ENCODE results near the gene LRP4. TPM values are rescaled to one million over a fixed set of nuclear protein-coding genes. Genes with fewer than 3 reads are reported as not detected.

The LRP4 gene
- total RNA-seq, 6 experiments from 2014 or later, result 0.43 to 1.2 (median 0.84) TPM

DNA sequence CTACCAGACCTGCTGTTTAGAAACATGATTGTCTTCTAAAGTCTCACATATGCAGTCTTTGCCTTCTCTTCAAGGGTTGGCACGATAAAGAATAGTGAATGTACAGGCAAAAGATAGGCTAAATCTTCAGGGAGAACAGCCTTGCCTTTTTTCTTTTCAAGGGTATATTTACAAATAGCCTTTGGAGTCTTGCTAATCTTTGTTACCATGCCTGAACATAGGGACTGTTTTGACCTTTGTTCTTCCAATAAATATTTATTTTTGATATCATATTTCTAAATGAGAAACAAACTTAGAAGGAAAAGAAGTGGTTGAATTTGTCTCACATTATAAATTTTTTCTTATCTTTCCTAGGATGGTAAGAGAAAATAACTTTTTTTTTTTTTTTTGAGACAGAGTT is 30.9 kb upstream of the LRP4 start:
- intact Hi-C loops (cut with DNase I), result no loop called here
- 90% methylated on average over 1 of the region's 1 CpG for WGBS (ENCODE audit: insufficient coverage, low coverage, low lambda C conversion rate, missing lambda C conversion rate)
- no peak overlapping the region for H3K27ac ChIP-seq
- H3K4me1 ChIP-seq, result peaks cover 0 to 12% (median 0%) of the 10 kb centered on the region in 4 donors
- H3K27me3 ChIP-seq, result no peaks in the 10 kb centered on the region
- H3K4me3 ChIP-seq, result no peak overlapping the region
- no peak for TF ChIP-seq POLR2A (IDR thresholded peaks at IDR 0.05)
- TF ChIP-seq, protein P1, sequence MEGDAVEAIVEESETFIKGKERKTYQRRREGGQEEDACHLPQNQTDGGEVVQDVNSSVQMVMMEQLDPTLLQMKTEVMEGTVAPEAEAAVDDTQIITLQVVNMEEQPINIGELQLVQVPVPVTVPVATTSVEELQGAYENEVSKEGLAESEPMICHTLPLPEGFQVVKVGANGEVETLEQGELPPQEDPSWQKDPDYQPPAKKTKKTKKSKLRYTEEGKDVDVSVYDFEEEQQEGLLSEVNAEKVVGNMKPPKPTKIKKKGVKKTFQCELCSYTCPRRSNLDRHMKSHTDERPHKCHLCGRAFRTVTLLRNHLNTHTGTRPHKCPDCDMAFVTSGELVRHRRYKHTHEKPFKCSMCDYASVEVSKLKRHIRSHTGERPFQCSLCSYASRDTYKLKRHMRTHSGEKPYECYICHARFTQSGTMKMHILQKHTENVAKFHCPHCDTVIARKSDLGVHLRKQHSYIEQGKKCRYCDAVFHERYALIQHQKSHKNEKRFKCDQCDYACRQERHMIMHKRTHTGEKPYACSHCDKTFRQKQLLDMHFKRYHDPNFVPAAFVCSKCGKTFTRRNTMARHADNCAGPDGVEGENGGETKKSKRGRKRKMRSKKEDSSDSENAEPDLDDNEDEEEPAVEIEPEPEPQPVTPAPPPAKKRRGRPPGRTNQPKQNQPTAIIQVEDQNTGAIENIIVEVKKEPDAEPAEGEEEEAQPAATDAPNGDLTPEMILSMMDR (IDR thresholded peaks at IDR 0.05), result no peak
- ATAC-seq (no peak), DNase-seq (no peak)
- H3K9me3 ChIP-seq, result no peaks in the 10 kb centered on the region
- H3K36me3 ChIP-seq, result no peaks in the 10 kb centered on the region

DNA sequence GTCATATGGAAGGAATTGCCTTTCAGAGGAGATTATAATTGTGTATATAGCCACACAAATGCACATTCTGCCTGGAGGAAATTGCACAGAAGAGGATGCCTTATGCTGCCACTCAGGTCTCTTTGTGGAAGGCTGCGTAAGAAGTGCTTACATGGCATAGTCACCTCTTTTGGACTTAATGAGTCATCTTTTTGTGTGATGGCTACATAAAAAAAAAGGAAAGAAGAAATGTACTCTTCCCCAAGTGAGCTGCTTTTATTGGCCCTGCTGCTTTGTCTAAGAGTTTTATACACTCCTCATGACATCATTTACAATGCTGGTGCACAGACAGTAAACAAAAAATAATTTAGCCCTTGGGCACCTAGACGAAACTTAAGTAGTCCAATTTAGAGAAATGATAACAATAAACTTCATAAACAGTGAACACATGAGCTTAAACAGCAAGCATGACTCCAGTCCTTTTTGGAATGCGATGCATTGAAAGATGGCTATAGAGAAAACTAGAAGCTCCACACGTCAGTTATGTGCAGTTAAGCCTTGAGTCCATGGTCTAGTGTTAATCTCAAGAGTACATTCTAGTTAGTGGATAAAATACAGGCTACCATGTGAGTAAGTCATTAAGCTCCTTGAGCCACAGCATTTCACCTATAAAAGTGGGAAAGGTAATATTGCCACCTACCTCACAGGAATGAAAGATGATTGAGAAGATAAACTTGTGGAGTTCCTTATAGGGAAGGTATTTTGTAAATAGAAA is 30.2 kb upstream of the LRP4 start:
- Histone ChIP-seq H3K9me3 (no peaks in the 10 kb centered on the region), H3K4me3 (no peak overlapping the region), H3K27ac (no peak overlapping the region), H3K27me3 (no peaks in the 10 kb centered on the region), H3K36me3 (no peaks in the 10 kb centered on the region), H3K4me1 (peaks cover 0 to 12% (median 0%) of the 10 kb centered on the region in 4 donors)
- ATAC-seq (no peak), DNase-seq (no peak)
- TF ChIP-seq, protein P1 (IDR thresholded peaks at IDR 0.05), result no peak
- no peak for TF ChIP-seq POLR2A (IDR thresholded peaks at IDR 0.05)
- WGBS (ENCODE audit: insufficient coverage, low coverage, low lambda C conversion rate, missing lambda C conversion rate), result 92% methylated on average over 4 of the region's 4 CpGs
- intact Hi-C loops (cut with DNase I), result no loop called here

DNA sequence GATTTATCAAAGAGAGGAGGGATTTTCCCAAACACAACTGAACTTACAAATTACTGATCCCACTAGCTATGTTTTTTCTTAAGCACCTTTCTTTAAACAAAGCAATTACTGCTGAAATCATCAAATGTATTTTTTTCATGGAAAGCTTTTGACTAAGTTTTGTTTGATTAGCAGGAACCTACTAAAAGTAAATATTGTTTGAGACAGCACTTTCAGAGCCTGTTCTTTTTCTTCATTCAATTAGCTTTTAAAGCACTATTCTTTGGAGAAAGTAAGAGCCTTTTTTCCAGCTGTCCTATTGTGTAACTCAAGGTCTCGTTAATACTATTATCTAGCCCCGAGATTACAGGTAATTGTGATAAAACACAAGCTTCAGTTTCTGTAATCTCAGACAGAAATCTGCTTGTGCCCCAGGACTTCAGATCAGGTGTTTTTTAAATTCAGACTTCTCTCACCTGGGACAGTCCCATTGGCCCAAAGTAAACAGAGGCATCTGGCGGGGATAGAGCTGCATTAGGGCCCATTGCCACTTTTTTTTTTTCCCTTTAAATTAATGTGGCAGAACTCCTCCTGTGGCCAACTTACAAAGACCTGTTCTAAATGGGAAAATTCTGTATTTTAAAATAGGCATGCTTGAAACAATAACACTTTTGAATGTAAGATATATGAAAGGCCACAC is 29.2 kb upstream of the LRP4 start:
- TF ChIP-seq, protein P1 (IDR thresholded peaks at IDR 0.05), result no peak
- TF ChIP-seq POLR2A (IDR thresholded peaks at IDR 0.05), result no peak
- ATAC-seq (peak in 3 of 4 donors; percentile 38 to 57 (median 52)), DNase-seq (no peak)
- Histone ChIP-seq H3K4me3 (no peak overlapping the region), H3K27me3 (no peaks in the 10 kb centered on the region), H3K36me3 (no peaks in the 10 kb centered on the region), H3K4me1 (peaks cover 0 to 12% (median 0%) of the 10 kb centered on the region in 4 donors), H3K9me3 (no peaks in the 10 kb centered on the region), H3K27ac (no peak overlapping the region)
- intact Hi-C loops (cut with DNase I), result no loop called here
- 29% methylated on average over 3 of the region's 3 CpGs for WGBS (ENCODE audit: insufficient coverage, low coverage, low lambda C conversion rate, missing lambda C conversion rate)

DNA sequence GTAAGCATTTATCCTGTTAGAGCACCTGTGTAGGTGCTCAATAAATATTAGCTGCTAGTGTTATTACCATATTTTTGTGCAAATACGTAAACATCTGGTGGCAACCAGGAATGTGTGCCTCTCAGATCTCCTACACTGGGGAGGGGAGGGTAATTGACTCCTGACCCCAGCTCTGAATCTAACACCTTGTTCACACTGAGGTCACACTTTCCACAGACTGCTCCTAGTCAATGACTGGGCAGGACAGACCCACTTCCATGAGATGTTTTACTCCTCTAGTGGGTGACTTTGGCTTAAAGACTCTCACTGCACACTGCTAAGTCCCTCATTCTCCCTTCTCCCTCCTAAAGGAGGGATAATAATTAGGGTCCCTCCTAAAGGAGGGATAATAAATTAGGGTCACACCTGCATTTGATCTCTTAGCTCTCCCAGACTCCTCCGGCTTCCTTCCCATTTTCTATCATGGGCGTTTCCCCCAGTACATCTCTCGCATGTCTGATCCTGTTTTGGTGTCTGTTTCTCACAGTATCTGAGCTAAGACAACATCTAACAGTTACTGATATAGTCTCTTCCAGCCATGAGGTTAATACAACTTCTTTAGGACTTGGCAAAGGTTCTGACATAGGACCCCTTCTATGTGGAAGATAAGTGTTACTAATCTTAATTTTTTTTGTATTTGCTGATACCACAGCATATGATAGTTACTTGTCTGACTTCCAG is 26.2 kb upstream of the LRP4 start:
- intact Hi-C loops (cut with DNase I), result no loop called here
- no peak for ATAC-seq
- Histone ChIP-seq H3K27me3 (no peaks in the 10 kb centered on the region), H3K4me1 (peaks cover 0 to 12% (median 0%) of the 10 kb centered on the region in 4 donors), H3K9me3 (no peaks in the 10 kb centered on the region), H3K36me3 (no peaks in the 10 kb centered on the region), H3K4me3 (no peak overlapping the region), H3K27ac (no peak overlapping the region)
- DNase-seq, result no peak
- WGBS (ENCODE audit: insufficient coverage, low coverage, low lambda C conversion rate, missing lambda C conversion rate), result 70% methylated on average over 3 of the region's 4 CpGs
- TF ChIP-seq, protein P1 (IDR thresholded peaks at IDR 0.05), result no peak
- no peak for TF ChIP-seq POLR2A (IDR thresholded peaks at IDR 0.05)
